Activated CD8-positive, alpha-beta memory T cell treated with anti-CD3 and anti-CD28 coated beads, Interleukin-2, amount 50 U/mL, for 48 hours (primary cell): ENCODE results near the gene MRPS9.

ENCODE experiments used
- DNase-seq: peaks from one replicate; pipeline ENCODE4 v3.0.0-alpha.2; 2020

Gene MRPS9

DNA sequence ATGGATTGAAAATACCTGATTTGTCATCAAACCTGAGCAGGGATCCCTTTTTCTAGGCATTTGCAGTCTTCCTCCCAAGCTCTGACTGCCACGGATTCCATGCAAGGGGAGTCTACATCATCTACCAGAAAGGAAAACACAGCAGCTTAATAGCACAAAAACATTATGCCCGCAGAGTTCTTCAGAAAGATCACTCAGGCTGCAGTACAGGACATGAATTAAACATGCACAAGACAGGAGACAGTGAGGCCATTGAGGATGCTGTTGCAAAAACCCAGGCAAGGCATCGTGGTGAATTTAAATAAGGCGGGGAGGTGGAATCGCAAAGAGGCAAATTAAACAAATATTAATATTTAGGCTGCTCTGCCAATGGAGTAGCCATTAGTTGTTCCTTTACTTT lies 88.5 kb downstream of the MRPS9 start:
- no peak for DNase-seq

DNA sequence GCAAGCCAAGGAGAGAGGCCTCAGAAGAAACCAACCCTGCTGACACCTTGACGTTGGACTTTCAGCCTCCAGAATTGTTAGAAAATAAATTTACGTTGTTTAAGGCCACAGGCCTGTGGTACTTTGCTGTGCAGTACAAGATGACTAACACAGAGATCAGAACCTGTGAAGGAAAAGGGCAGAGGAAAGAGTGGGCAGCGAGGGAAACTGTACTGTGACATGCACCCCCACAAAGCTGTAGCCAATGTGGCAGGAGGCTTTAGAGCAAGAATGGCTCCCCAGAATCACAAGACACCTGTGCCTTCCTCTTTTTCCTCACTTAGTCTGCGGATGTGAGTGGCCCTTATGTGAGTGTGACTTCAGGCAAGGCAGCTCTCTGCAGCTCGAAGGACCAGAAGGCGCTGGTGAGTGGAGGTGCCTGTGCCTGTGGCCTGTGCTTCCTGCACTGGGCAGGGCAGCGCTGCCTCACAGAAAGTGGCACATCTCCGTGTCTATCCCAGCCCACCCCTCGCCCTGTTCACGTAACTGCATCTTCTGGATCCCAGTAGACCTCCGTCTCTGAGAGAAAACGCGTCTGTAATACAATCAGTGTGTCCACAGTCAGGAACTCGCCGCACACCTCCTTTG lies 89.5 kb downstream of the MRPS9 start:
- DNase-seq: no peak

DNA sequence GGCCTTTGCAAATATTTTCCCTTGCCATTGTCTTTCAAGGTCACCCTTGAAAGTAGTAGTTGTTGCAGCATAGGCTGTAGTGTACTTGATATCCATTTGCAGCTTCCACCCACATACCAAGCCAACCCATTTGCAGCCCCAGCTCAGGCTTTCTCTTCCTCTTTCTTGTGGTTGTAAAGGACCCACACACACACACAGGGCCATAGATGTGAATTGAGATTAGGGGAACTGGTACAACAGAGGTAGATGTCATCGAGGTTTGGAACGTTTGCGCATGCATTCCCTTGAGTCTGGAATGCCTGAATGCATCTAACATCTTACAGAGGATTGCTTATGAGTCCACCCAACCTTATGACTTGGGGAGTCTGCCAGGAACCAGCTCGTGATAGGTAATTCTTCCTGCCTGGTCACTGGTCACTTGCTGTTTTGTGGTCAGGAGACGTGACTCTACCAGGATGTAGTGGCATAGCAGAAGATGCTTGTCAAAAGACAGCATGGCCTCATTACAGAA lies 91.9 kb downstream of the MRPS9 start:
- DNase-seq: no peak

DNA sequence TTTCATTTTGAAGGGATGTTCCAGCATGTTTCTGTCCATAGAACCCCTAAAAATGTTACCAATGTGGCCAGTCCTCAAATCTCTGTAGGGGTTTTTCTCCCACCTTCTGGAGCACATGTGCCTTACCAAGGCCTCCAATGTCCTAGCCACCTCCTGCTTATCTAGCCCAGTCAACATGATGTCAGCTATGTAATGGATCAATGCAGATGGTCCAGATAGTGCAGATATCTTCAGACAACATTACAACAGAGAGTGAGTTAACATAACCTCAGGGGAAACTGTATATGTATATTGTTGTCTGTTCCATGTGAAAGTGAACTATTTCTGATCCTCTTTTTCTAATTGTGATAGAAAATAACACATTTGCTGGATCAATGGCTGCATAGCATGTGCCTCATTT lies 92.7 kb downstream of the MRPS9 start:
- no peak for DNase-seq

DNA sequence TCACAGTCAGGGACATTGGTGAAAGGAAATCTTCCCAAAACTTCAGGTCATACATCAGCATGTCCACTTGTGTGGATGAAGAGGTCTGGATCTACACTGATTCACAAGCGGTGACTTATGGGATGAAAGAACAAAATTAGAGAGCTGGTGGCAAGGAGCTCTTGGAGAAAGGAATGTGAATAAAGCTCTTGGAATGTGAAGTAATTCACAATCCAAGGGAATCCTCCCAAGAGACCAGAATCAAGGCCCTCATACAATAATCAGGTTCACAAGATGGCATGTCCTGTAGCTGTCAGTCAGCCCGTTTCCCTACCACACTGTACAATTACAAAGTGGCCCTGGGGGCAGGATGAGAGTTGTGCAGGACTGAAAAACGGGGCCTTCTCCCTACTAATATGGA lies 96.2 kb downstream of the MRPS9 start:
- DNase-seq: no peak

DNA sequence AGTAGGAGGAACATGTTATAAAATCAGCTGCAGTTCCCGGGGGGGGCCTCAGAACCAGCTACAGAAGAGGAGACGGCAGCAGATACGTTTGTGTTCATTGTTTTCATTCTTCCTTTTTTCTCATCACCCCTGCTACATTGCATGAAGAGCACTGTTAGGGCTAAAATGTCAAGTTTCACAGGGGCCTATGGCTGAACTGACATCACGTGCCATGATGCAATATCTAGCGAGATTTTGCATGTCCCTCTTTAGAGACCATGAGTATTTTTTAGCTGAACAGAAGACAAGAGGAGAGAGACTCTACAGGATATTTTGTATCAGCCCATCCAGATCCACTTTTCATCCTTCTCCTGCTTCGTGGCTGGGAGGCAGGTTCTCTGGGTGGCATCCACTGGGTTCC lies 97.6 kb downstream of the MRPS9 start:
- no peak for DNase-seq

DNA sequence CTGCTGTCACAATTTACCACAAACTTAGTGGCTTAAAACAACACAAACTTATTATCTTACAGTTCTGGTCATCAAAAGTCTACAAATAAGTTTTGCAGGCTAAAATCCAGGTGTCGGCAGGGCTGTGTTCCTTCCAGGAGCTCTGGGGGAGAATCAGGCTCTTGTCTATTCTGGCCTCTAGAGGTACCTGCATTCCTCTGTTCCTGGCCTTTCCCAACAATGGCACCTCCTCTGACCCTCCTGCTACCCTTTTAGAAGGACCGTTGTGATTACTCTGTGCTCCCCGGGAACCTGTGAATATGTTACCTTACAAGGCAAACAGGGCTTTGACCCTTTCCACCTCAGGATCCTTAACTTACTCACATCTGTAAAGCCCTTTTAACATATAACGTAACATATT lies 98.5 kb downstream of the MRPS9 start:
- DNase-seq: no peak

DNA sequence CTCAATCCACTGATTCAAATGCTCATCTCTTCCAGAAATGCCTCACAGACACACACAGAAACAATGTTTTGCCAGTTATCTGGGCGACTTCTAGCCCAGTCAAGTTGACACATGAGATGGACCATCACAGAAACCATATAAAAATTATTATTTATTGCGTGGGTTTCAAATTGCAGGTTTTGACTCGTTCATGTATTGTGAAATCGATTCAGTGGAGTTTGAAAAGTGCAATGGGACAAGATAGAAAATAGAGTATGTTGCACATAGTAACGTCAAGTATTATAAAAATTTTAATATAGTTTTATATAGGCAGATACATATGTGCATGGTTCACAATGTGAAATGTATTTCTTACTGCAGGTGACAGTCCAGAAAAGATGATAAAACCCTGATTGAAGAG lies 100.8 kb downstream of the MRPS9 start:
- DNase-seq: no peak

DNA sequence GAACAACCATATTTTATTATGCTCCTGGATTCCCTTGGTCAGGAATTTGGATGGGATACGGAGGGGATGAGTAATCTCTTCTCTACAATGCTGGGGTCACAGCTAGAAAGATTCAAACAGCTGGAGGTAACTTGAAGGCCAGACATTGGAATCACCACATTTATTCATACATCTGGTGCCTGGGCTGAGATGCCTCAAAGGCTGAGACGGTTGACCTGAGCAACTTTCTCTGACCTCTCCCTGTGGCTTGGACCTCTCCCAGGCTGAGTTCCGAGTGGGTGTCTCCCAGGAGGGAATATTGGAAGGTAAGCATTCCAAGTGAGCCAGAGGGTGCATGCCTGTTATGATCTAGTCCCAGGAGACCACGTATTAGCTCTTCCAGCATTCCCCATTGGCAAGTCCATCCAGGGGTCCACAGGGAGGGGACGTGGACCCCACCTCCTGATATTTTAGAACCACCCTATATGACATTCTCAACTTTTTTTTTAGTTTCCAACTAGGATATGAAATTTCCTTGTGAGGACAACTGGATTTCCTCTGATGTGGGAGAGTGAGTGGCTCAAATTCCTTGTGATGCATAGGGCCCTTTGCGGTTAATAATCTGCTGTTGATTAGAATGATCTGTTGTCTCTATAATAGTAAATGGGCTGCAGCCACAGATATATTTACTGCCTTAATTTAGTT lies 101.8 kb downstream of the MRPS9 start:
- no peak for DNase-seq

DNA sequence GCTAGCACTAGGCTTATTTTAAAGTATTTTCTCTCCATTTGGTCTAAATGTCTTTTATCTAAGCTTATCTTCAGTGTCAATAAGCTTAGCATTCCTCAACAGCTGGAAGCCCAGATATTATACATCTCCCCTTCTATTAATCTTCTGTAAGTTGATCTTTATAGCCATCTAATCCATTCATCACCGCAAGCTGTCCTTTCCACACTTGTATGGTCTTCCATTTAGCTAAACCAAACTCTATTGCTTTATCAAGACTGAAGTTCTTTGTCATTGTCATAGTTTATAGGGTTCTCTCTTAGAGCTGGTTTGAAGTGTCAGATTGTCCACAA lies 102.3 kb downstream of the MRPS9 start:
- DNase-seq: no peak

DNA sequence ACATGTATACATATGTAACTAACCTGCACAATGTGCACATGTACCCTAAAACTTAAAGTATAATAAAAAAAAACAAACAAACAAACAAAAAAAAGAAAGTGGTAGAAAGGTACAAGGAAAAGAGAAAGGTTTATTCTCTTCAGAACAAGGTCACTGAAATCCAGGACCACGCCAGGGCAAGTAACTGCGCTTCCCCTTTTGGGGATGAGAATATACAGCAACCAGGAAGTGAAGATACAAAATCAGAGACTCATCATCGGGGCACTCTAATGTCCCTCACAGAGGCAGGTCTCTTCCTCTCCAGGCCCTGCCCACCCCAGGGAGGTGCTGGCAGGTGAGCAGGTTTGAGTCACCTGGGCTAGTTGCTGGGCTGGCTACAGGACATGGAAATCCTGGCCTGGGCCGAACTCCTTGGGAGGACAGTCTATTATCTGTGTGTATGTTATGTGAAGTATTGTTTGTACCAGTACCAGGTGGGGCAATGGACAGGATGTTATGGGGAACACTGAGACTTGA lies 103.3 kb downstream of the MRPS9 start:
- DNase-seq: no peak

DNA sequence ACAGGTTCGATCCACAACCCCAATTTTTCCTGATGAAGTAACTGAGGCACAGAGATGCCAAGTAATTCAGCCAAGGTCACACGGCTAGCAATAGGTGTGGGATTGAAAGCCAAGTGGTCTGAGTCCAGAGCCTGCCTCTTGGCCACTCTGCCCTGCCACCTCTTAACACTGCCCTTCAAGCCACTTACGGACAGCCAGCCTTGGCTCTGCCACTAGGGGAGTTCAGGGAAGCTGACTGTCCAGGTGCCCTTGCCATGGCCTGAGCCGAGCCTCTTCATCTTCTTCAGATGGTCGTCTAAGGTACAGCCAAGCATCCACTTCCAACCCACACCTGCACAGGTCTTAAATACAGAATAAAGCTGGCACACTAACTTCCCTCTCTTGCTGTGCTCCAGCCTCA lies 104.4 kb downstream of the MRPS9 start:
- DNase-seq: no peak

DNA sequence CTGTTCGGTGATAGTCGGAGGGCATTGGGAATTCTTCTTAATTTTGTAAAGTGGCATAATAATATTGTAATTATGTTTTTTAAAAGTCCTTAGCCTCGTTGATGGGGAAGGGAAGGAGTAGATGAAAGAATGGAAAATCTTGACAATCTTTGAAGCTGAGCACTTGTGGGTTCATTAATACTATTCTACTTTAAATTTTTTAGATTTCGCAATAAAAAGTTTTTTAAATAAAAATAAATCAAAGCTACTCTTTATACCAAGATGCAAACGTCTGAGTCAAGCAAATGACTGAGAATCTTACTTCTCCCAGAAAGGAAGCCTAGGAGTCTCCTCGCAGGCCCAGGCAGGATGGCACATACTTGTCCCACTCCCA lies 105.2 kb downstream of the MRPS9 start:
- no peak for DNase-seq

DNA sequence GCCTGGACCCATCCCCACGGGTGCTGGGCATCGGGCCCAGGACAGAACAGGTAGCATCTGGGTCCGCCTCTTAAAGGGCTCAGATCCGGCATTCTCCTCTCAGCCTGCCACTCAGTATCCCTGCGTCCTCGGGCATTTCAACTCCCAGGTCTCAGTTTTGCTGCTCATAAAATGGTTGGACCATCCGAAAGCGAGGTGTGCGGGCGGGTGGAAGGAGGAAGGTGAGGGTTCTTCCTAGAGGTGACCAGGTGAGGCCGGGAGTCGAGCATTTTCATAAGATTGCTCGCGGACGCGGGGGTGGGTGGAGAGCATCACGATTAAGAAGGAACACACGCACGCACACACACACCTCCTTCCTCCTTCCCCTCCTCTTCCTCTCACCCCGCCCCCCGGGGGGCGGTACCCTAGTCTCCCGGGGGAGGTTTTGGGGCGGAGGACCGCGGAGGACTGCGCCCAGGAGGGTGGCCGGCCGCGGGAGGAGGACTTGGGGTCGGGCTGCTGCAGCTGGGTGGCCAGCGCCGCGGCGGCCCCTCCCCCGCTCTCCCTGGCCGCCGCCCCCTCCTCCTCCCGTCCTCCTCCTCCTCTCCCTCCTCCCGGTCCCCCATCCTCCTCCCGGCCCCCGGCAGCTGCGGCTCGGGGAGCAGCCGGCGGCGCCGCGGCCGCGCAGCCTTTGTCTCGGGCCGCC lies 105.7 kb downstream of the MRPS9 start:
- peak; percentile 59 for DNase-seq

DNA sequence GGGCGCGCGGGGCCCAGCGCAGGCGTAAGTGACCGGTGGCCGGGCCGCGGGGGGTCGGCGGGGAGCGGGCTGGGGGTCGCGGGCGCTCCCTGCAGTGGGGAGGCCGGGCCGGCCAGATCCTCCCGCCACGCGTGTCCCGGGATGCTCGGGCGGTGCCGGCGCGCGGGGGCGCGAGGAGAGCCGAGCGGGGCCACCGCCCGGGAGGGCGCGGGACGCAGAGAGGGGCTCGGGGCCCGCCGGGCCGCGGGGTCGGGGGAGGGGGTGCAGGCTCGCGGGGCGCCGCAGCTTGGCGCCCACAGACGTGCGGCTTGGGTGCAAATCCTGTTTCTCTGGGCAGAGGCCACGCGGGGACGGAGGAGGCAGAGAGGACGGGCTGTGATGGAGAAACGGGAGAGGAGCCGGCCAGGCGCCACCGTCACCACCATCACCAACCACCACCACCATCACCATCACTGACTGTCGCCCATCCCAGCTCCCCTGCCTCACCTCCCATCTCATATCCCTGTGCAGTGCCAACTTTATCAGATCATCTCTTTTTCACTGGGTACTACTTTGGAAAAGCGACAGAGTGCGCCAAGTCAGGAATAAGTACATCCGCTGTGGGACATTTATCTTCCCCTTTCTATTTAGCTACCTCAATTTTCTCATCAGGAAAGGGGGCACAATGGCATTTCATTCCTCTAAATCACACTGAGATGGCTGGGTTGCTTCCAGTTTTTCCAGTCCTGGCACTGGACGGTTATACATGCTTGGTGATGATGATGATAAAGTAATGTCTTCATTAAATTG lies 106.5 kb downstream of the MRPS9 start:
- DNase-seq: no peak

DNA sequence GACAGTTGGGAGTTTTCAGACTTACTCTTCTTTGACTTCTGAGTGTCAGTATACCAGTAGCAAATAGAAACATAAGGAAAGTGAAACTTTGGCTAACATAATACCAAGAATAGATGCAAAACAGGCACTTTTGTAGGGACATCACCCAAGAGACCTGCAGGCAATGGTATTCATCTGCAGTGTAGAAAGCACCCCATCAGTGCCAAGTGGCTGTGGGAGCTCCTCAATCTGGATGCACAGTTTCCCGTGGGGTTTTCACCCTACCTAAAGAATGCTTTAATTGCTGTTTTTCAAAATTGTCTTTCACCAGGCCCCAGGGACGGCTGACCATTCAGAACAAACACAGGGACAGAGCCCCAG lies 107.1 kb downstream of the MRPS9 start:
- no peak for DNase-seq

DNA sequence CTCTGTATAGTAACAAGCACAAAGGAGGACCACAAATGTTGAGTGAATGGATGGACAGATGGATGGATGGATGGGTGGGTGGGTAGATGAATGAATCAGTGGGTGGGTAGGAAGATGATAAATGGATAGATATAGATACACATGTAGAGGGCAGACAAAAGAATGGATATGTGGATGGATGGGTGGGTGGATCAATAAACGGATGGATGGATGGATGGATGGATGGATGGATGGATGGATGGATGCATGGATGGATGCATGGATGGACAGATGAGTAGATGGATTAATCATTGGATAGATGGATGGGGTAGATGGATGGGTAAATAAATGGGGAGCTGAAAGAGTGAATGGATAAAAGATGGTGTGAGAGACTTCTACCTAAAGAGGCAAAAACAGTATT lies 111.4 kb downstream of the MRPS9 start:
- no peak for DNase-seq
